Naive thymus-derived CD4-positive, alpha-beta T cell (primary cell): ENCODE measurements around the gene AARS2. TPM values are rescaled to one million over a fixed set of nuclear protein-coding genes. Genes with fewer than 3 reads are reported as not detected.

Source experiments
- ATAC-seq: fragments of 150-1000 bp; cut with Tn5 transposase; 2 replicates; pipeline ENCODE4 v1.10.0; 2021; ENCODE audit warnings: mild to moderate bottlenecking, moderate library complexity
- CTCF ChIA-PET: fragments of 350-600 bp; sonication (Branson Sonifier 250); formaldehyde crosslinking; loops from one replicate; lab custom pipeline; 2021; ENCODE audit warnings: antibody characterized with exemption; lab: Charles Lee
- POLR2A ChIA-PET: fragments of 350-600 bp; sonication (Branson Sonifier 250); formaldehyde crosslinking; loops from one replicate; lab custom pipeline; 2021; ENCODE audit warnings: antibody characterized with exemption, inconsistent platforms; lab: Charles Lee
- DNase-seq, 9 donors: peaks; one replicate each; pipeline versions ENCODE4 v3.0.0 to v3.0.0-alpha.2; 2020 to 2022; ENCODE audit warnings: mixed read lengths in 1 of 9
- H3K27ac ChIP-seq: one replicate; pipeline ENCODE4 v1.7.0; 2013; ENCODE audit warnings: mild to moderate bottlenecking, low read depth, low read length, moderate library complexity
- H3K27me3 ChIP-seq, 2 donors: one replicate each; pipeline ENCODE4 v1.7.0; 2013; ENCODE audit warnings: low read length in 2 of 2, mild to moderate bottlenecking in 2 of 2, moderate library complexity in 2 of 2; ENCODE audit not compliant: control insufficient read depth in 2 of 2, insufficient read depth in 2 of 2
- H3K36me3 ChIP-seq, 3 experiments: 1 replicate in 2 of 3; 2 replicates in 1 of 3; pipeline ENCODE4 v1.7.0; 2013; ENCODE audit warnings: low read length in 3 of 3, mild to moderate bottlenecking in 3 of 3, moderate library complexity in 1 of 3; ENCODE audit not compliant: insufficient read depth in 3 of 3, control insufficient read depth in 2 of 3
- H3K4me1 ChIP-seq, 2 donors: one replicate each; pipeline ENCODE4 v1.7.0; 2013; ENCODE audit warnings: low read length in 2 of 2, mild to moderate bottlenecking in 2 of 2, moderate library complexity in 1 of 2; ENCODE audit not compliant: control insufficient read depth in 2 of 2, insufficient read depth in 2 of 2
- H3K4me3 ChIP-seq: 2 replicates; pipeline ENCODE4 v1.7.0; 2013; ENCODE audit warnings: mild to moderate bottlenecking, low read length
- H3K9me3 ChIP-seq, 3 experiments: 1 replicate in 2 of 3; 2 replicates in 1 of 3; pipeline ENCODE4 v1.7.0; 2013; ENCODE audit warnings: low read length in 3 of 3; ENCODE audit not compliant: control insufficient read depth in 2 of 3
- H3K27ac Mint-ChIP-seq, 9 donors: one replicate each; pipeline ENCODE4 v1.8.0; 2020 to 2022; ENCODE audit warnings: mixed read lengths in 9 of 9, mild to moderate bottlenecking in 8 of 9, moderate library complexity in 5 of 9, inconsistent platforms in 2 of 9
- H3K27me3 Mint-ChIP-seq, 5 donors: one replicate each; pipeline ENCODE4 v1.8.0; 2021 to 2022; ENCODE audit warnings: mixed read lengths in 5 of 5, mild to moderate bottlenecking in 1 of 5
- H3K36me3 Mint-ChIP-seq, 5 donors: one replicate each; pipeline ENCODE4 v1.8.0; 2020 to 2022; ENCODE audit warnings: mixed read lengths in 5 of 5, mild to moderate bottlenecking in 3 of 5, inconsistent platforms in 1 of 5
- H3K4me1 Mint-ChIP-seq, 7 donors: one replicate each; pipeline ENCODE4 v1.8.0; 2020 to 2022; ENCODE audit warnings: mixed read lengths in 7 of 7, mild to moderate bottlenecking in 3 of 7, inconsistent platforms in 1 of 7
- H3K4me3 Mint-ChIP-seq, 10 donors: one replicate each; pipeline ENCODE4 v1.8.0; 2020 to 2022; ENCODE audit warnings: mild to moderate bottlenecking in 10 of 10, mixed read lengths in 10 of 10, moderate library complexity in 6 of 10, inconsistent platforms in 2 of 10
- H3K9me3 Mint-ChIP-seq, 11 donors: one replicate each; pipeline ENCODE4 v1.8.0; 2020 to 2022; ENCODE audit warnings: mixed read lengths in 11 of 11, mild to moderate bottlenecking in 4 of 11, inconsistent platforms in 1 of 11, moderate library complexity in 1 of 11
- intact Hi-C, 2 donors: fragments of 100-400 bp; cut with micrococcal nuclease; formaldehyde crosslinking; loops; one replicate each; pipeline ENCODE4 v1.15.1; 2023
- polyA plus RNA-seq, 2 donors: library from polyadenylated mRNA; unstranded; fragments of 300-500 nt; fragmentation: Illumina TruSeq; gene quantifications; one replicate each; pipeline ENCODE4 v1.2.3, GENCODE V29; 2021
- total RNA-seq, 6 experiments: library from RNA in 5 of 6; stranded (reverse) in 5 of 6; gene quantifications; 1 replicate in 5 of 6; 2 replicates in 1 of 6; pipeline ENCODE4 v1.2.3 and lab custom pipeline; 2021 to 2026

The AARS2 gene
- total and polyA plus RNA-seq, 7 experiments from 2014 or later = 8.9 to 29.8 (median 19.9) TPM

DNA sequence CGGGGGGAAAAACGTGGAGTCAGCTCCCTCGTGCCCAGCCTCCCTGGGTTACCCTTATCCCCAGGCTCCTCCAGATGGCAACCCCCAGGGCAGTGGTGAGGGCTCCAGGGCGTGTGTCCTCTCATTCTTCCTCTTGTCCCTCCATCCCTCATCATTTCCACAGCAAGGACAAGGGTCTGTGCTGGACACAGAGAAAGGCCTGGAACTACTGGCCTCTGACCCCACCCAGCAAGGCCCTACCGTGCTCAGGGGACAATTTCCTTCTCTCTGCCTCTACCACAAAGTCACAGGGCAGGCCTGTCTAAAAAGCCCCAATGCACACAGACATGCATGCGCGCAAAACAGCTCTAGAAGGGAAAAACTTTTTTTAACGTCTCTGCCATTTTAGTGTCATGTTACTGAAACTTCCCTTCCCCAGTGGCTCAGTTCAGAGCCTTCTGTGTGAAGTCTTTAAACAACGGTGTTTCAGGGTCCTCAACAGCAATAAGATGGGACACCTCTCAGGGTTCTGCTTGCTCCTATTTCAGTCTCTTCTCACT lies 54.8 kb downstream of the AARS2 start:
- peaks cover 26 to 29% of the 10 kb centered on the region in 2 donors for H3K4me1 ChIP-seq
- intact Hi-C loops = loop anchor here in 1 of 2 donors (5.0 kb wide), 1 partner anchor 1806 kb away; the partner anchor contains the start of gene TRERF1
- H3K27me3 ChIP-seq = no peaks in the 10 kb centered on the region
- ChIA-PET CTCF (no interaction called here), POLR2A (interaction anchor here (4.7 kb wide), 1 partner anchor 12 kb away, joined by 142 read pairs; the partner anchor contains the start of gene HSP90AB1)
- peak overlapping the region; percentile 38 to 94 (median 89) for H3K4me3 Mint-ChIP-seq
- H3K27me3 Mint-ChIP-seq = no peaks in the 10 kb centered on the region
- H3K9me3 ChIP-seq = no peaks in the 10 kb centered on the region
- H3K36me3 Mint-ChIP-seq = peaks cover 0 to 39% (median 10%) of the 10 kb centered on the region in 5 donors
- DNase-seq (peak in 1 of 9 donors; percentile 22), ATAC-seq (no peak)
- H3K36me3 ChIP-seq = peaks cover 5 to 46% (median 7%) of the 10 kb centered on the region in 3 experiments
- H3K27ac Mint-ChIP-seq = peak overlapping the region in 8 of 9 donors; percentile 75 to 96 (median 89)
- H3K4me3 ChIP-seq = no peak overlapping the region
- H3K27ac ChIP-seq = peak overlapping the region; percentile 58
- H3K9me3 Mint-ChIP-seq = peaks cover 0 to 6% (median 0%) of the 10 kb centered on the region in 11 donors
- peaks cover 32 to 67% (median 62%) of the 10 kb centered on the region in 7 donors for H3K4me1 Mint-ChIP-seq

DNA sequence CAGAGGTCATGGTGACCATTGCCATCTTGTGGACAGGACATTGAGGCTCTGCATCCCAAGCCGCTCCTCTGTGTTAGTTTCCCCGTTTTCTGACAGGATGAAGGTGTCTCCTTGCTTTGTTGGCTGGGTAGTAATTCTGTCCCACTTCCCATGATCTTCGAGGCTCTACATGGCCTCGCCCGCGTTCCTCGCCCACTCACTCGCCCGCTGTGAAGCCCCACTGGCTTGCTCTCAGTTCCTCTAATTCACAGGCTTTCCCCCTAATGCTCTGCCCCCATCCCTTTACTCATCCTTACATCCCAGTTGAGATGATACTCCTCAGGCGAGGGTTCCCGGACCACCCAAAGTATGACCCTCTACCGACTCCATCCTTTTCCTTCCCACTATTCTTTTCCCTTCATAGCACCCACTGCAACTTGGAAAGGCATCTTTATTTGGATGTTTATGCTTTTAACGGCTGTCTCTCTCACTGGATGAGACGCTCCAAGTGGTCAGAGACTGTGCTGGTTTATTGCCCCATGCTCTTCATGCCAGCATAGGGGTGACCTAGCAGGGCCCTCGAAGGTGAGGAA lies 55.3 kb downstream of the AARS2 start:
- no peak for DNase-seq

DNA sequence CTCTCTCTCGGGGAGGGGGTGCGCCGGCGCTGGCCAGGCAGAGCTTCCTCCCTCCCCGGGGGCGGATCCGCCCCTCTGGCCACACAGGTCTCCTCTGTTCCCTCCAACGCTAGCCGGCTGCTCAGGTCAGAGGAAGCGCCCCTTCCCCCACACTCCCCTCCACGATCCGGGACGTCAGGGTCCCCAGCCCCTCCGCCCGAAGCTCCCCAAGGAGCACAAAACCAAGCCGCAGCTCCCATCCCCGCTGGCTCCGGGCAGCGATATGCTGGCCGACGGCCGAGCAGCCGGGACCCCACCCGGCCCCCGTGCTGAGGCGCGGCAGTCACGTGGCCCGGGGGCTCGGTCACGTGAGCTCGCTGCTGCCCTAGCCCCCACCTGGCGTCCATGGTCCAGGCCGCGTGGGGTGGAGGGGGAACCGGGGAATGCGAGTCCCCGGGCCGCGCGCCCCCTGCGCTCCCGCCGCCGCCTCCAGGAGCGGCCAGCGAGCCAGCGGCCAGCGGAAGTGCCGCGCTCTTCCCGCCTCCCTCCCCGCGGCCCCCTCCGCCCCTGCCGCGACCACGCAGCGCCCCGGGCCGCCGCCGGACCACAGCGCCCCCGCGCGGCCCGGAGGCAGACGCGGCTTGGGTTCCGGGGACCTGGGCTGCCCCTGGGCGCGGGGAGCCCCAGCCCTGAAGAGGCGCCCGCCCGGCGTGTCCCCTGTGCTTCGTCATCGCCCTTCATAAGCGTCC lies 56.0 kb downstream of the AARS2 start, which contains the start of gene SLC35B2:
Gene SLC35B2 (minus strand): TSS at position 504 of the 728 bp plus-strand sequence. CDS start 118 bp downstream, at position 386.
- Histone ChIP-seq H3K4me1 (peaks cover 14 to 18% of the 10 kb centered on the region in 2 donors), H3K9me3 (no peaks in the 10 kb centered on the region), H3K27ac (peak within 1 kb of the TSS; percentile 87), H3K36me3 (peaks cover 7 to 57% (median 9%) of the 10 kb centered on the region in 3 experiments), H3K4me3 (peak within 1 kb of the TSS; percentile 74), H3K27me3 (no peaks in the 10 kb centered on the region)
- Mint-ChIP-seq H3K36me3 (peaks cover 0 to 40% (median 18%) of the 10 kb centered on the region in 5 donors), H3K9me3 (peaks cover 0 to 6% (median 0%) of the 10 kb centered on the region in 11 donors), H3K27me3 (no peaks in the 10 kb centered on the region), H3K27ac (peak within 1 kb of the TSS; percentile 75 to 97 (median 89)), H3K4me1 (peaks cover 21 to 64% (median 60%) of the 10 kb centered on the region in 7 donors), H3K4me3 (peak within 1 kb of the TSS; percentile 80 to 94 (median 92))
- ATAC-seq (peak; percentile 87), DNase-seq (peak; percentile 53 to 83 (median 69))
- intact Hi-C loops = loop anchor here (1.0 to 5.0 kb wide), 6 partner anchors 8 to 1805 kb away; partner anchors contain the start of genes HSP90AB1 (in 2 of the 2), NFKBIE (in 2 of the 2) and TRERF1 (in 1 of the 2)
- POLR2A ChIA-PET = interaction anchor here (0.6 to 4.7 kb wide), 9 partner anchors 10 to 125 kb away, joined by 3 to 142 read pairs (median 3); partner anchors contain the start of genes AARS2 and HSP90AB1
- CTCF ChIA-PET = interaction anchor here (0.7 to 2.7 kb wide), 11 partner anchors 8 to 125 kb away, joined by 3 to 22 read pairs (median 5); partner anchors contain the start of genes AARS2 and HSP90AB1

More for the DNA sequence above, 55.3 kb downstream of the AARS2 start:
- CTCF ChIA-PET = interaction anchor here (1.0 to 2.1 kb wide), 2 partner anchors 11 to 55 kb away, joined by 4 to 9 read pairs; partner anchors contain the start of gene AARS2
- Mint-ChIP-seq H3K9me3 (peaks cover 0 to 6% (median 0%) of the 10 kb centered on the region in 11 donors), H3K27ac (peak overlapping the region; percentile 75 to 97 (median 89)), H3K36me3 (peaks cover 0 to 38% (median 16%) of the 10 kb centered on the region in 5 donors), H3K4me3 (peak overlapping the region; percentile 80 to 94 (median 91)), H3K27me3 (no peaks in the 10 kb centered on the region), H3K4me1 (peaks cover 27 to 67% (median 62%) of the 10 kb centered on the region in 7 donors)
- intact Hi-C loops = loop anchor here (1.0 to 5.0 kb wide), 6 partner anchors 7 to 1806 kb away; partner anchors contain the start of genes HSP90AB1 (in 2 of the 2), NFKBIE (in 2 of the 2) and TRERF1 (in 1 of the 2)
- peak overlapping the region; percentile 58 for H3K27ac ChIP-seq
- peaks cover 7 to 51% (median 9%) of the 10 kb centered on the region in 3 experiments for H3K36me3 ChIP-seq
- peaks cover 21 to 24% of the 10 kb centered on the region in 2 donors for H3K4me1 ChIP-seq
- no peak overlapping the region for H3K4me3 ChIP-seq
- POLR2A ChIA-PET = interaction anchor here (1.1 to 4.7 kb wide), 2 partner anchors 10 to 11 kb away, joined by 8 to 142 read pairs; partner anchors contain the start of gene HSP90AB1
- no peaks in the 10 kb centered on the region for H3K9me3 ChIP-seq
- ATAC-seq = no peak
- H3K27me3 ChIP-seq = no peaks in the 10 kb centered on the region

DNA sequence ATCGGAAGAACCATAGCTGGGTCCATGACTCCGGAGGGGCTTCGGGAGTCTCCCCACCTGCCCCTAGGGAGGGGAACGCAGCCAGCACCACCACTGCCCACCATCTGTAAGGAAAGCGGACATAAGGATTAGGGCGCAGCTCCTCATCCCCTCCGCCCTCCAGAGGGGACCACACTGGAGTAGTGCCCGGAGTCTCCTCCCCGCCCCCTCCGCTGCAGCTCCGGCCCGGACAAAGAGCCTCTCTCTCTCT lies 56.4 kb downstream of the AARS2 start:
- peak overlapping the region; percentile 74 for H3K4me3 ChIP-seq

DNA sequence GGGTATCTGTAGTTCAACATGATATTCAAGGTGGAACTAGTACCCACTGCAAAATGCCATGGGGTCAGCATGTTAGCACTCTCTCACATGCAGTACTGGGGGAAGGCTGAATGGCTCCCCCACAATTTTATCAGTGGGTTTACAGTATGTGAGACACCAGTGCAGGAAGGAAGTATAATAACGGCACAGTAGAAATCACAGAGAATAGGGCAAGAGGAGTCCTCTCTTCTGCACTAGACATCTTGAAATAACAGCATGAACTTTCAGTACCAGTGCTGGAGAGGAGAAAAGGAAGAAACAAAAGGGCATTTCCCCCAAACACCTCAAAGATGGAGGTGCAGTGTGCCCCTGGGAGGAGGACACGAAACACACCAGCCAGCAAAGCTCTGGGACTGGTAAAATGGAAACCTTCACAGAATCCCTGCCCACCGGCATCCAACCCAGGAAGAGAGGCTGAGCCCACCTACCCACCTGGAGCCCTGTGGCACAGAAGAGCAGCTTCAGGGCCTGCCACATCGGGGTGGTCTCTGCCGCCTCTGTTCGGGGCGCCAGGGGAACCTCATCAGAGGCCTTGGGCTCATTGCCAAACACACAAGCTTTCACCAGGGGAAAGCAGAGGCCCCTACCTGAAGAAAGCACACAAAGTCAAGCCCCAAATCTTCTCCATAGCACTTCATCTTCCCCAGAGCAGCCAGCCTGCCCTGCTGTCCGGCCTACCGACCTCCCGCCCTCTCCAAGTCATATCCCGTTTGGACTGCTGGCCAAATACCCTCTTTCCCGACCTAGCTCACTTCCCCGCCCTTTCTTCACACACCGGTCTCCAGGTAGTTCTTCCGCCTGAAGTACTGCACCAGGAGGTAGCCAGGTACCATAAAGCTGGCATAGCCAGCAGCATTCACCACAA lies 57.0 kb downstream of the AARS2 start:
- Mint-ChIP-seq H3K27ac (peak overlapping the region; percentile 75 to 96 (median 88)), H3K36me3 (peaks cover 6 to 49% (median 26%) of the 10 kb centered on the region in 5 donors), H3K4me1 (peaks cover 25 to 72% (median 64%) of the 10 kb centered on the region in 7 donors), H3K4me3 (peak overlapping the region; percentile 78 to 93 (median 86)), H3K27me3 (no peaks in the 10 kb centered on the region), H3K9me3 (peaks cover 0 to 9% (median 0%) of the 10 kb centered on the region in 11 donors)
- H3K9me3 ChIP-seq = no peaks in the 10 kb centered on the region
- DNase-seq (peak in 1 of 9 donors; percentile 28), ATAC-seq (no peak)
- peak overlapping the region; percentile 87 for H3K27ac ChIP-seq
- peak overlapping the region; percentile 74 for H3K4me3 ChIP-seq
- CTCF ChIA-PET = interaction anchor here (0.7 to 2.7 kb wide), 10 partner anchors 9 to 124 kb away, joined by 3 to 22 read pairs (median 5); partner anchors contain the start of gene HSP90AB1
- intact Hi-C loops = loop anchor here in 1 of 2 donors (2.0 to 5.0 kb wide), 2 partner anchors 17 to 1804 kb away; partner anchors contain the start of gene TRERF1
- no peaks in the 10 kb centered on the region for H3K27me3 ChIP-seq
- H3K4me1 ChIP-seq = peaks cover 13 to 16% of the 10 kb centered on the region in 2 donors
- POLR2A ChIA-PET = interaction anchor here (0.8 to 4.7 kb wide), 10 partner anchors 9 to 124 kb away, joined by 3 to 142 read pairs (median 5); partner anchors contain the start of genes AARS2, HSP90AB1 and NFKBIE
- peaks cover 14 to 68% (median 17%) of the 10 kb centered on the region in 3 experiments for H3K36me3 ChIP-seq

More for the DNA sequence above, 56.4 kb downstream of the AARS2 start:
- CTCF ChIA-PET = interaction anchor here (0.7 to 2.7 kb wide), 11 partner anchors 8 to 124 kb away, joined by 3 to 22 read pairs (median 5); partner anchors contain the start of genes AARS2 and HSP90AB1
- Mint-ChIP-seq H3K4me3 (peak overlapping the region; percentile 78 to 93 (median 86)), H3K27me3 (no peaks in the 10 kb centered on the region), H3K9me3 (peaks cover 0 to 9% (median 0%) of the 10 kb centered on the region in 11 donors), H3K27ac (peak overlapping the region; percentile 75 to 96 (median 88)), H3K4me1 (peaks cover 25 to 68% (median 62%) of the 10 kb centered on the region in 7 donors), H3K36me3 (peaks cover 4 to 45% (median 23%) of the 10 kb centered on the region in 5 donors)
- Histone ChIP-seq H3K36me3 (peaks cover 12 to 62% (median 12%) of the 10 kb centered on the region in 3 experiments), H3K4me1 (peaks cover 13 to 16% of the 10 kb centered on the region in 2 donors), H3K27me3 (no peaks in the 10 kb centered on the region), H3K9me3 (no peaks in the 10 kb centered on the region), H3K27ac (peak overlapping the region; percentile 87)
- no peak for ATAC-seq
- POLR2A ChIA-PET = interaction anchor here (0.6 to 4.7 kb wide), 11 partner anchors 8 to 125 kb away, joined by 3 to 142 read pairs (median 4); partner anchors contain the start of genes AARS2, HSP90AB1 and NFKBIE
- DNase-seq = no peak
- intact Hi-C loops = loop anchor here (1.0 to 5.0 kb wide), 6 partner anchors 9 to 1804 kb away; partner anchors contain the start of genes HSP90AB1 (in 2 of the 2), NFKBIE (in 2 of the 2) and TRERF1 (in 1 of the 2)
